ENCODE measurements around the gene MXI1.

DNA sequence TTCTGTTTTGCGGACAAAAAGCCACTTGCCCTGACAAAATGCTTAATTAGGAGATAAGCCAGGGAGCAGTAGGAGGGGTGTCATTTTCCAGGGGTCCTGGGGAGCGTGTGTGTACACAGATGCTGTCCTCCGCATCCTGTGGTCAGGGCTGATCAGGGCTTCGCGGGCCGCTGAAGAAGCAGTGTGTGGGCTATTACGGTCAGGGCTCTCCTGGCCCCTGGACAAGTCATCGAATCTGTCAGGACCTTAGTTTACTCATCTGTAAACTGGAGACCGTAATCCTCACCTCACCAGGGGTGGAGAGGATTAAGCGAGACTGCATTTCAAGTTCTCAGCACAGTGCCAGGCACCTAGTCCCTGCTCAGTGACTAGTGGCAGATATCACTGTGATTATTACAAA is 26.0 kb upstream of the MXI1 start:
- TF ChIP-seq FOXM1 (IDR thresholded peaks at IDR 0.05; ENCODE audit: borderline replicate concordance) (no peak), CTBP1 (IDR thresholded peaks at IDR 0.05; ENCODE audit: borderline replicate concordance) (no peak), SUZ12 (IDR thresholded peaks at IDR 0.05) (no peak), BHLHE40 (IDR thresholded peaks at IDR 0.05; ENCODE audit: borderline replicate concordance) (no peak), SP1 (IDR thresholded peaks at IDR 0.05) (no peak), FOXK2 (IDR thresholded peaks at IDR 0.05) (no peak), L3MBTL2 (conservative IDR thresholded peaks at IDR 0.05) (no peak), HDGF (IDR thresholded peaks at IDR 0.05; ENCODE audit: borderline replicate concordance) (no peak), FOXA1 (IDR thresholded peaks at IDR 0.05) (no peak), ARNT (IDR thresholded peaks at IDR 0.05) (no peak), ELF4 (IDR thresholded peaks at IDR 0.05) (no peak)
